ENCODE results near the gene RPS3.

Gene RPS3

DNA sequence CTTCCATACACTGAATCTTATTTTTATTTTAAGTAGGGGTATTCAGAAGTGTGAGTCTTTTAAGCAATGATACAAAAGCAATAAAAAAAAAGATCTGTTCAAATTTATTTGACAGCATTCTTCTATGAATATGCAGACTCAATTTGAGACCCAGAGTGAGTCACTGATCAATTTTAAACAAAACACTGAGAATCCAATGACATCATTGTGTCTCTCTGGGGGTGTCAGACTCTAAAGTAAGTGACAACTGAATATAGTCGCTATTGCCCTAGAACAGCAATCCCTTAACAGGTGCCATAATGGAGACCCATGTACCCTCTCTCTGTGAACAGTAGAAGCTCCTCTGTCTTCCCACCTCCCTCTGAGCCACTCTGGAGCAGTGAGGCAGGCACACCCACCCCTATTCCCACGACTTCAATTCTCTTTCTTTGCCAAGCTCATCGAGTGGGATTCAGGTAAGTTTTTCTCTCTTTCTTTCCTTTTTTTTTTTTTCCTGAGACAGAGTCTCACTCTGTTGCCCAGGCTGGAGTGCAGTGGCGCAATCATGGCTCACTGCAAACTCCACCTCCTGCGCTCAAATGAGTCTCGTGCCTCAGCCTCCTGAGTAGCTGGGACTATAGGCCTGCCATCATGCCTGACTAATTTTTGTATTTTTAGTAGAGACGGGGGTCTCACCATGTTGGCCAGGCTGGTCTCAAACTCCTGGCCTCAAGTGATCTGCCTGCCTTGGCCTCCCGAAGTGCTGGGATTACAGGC, 5.1 kb upstream of the RPS3 start:
- TF ChIP-seq, protein P1, sequence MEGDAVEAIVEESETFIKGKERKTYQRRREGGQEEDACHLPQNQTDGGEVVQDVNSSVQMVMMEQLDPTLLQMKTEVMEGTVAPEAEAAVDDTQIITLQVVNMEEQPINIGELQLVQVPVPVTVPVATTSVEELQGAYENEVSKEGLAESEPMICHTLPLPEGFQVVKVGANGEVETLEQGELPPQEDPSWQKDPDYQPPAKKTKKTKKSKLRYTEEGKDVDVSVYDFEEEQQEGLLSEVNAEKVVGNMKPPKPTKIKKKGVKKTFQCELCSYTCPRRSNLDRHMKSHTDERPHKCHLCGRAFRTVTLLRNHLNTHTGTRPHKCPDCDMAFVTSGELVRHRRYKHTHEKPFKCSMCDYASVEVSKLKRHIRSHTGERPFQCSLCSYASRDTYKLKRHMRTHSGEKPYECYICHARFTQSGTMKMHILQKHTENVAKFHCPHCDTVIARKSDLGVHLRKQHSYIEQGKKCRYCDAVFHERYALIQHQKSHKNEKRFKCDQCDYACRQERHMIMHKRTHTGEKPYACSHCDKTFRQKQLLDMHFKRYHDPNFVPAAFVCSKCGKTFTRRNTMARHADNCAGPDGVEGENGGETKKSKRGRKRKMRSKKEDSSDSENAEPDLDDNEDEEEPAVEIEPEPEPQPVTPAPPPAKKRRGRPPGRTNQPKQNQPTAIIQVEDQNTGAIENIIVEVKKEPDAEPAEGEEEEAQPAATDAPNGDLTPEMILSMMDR (IDR thresholded peaks at IDR 0.05; ENCODE audit: extremely low read depth, missing control alignments) = no peak
- no peak for DNase-seq (ENCODE audit: low spot score)

DNA sequence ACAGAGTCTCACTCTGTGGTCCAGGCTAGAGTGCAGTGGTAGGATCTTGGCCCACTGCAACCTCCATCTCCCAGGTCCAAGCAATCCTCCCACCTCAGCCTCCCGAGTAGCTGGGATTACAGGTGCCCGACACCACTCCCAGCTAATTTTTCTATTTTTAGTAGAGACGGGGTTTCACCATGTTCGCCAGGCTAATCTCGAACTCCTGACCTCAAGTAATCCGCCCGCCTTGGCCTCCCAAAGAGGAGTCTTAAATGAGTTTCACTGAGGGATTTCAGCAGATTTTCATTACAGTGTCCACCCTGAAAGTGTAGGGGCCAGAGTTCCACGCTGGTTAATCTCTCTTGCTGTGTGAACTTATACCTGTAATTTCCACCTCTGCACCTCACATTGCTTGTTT, 412 bp upstream of the RPS3 start:
- TF ChIP-seq, protein P1 (IDR thresholded peaks at IDR 0.05; ENCODE audit: extremely low read depth, missing control alignments) = no peak

DNA sequence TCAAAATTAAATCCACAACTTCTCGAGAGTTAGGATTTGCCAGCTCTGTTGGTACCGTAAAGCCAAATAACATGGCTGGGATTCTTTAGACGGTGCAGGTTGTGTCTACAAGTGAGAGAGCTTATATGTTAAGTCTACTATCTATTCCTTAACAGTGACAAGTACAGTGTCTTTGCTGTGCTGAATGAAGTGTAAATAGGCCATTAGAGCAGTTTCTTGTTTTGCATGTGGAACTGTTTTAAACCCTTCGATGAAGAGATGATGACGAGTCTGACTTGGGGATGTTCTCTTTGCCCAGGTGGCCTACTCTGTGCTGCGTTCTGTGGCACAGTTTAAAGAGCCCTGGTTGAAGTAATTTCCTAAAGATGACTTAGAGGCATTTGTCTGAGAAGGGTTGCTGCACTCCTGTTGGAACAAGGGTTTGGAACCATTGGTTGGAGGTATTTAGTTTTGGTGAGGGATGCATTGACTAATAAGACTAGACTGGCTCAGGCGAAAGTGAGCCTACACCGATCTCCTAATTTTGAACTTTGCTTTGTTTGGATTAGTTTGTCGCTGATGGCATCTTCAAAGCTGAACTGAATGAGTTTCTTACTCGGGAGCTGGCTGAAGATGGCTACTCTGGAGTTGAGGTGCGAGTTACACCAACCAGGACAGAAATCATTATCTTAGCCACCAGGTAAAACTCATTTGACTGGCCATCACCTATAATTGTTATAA, 988 bp downstream of the RPS3 start:
- TF ChIP-seq, protein P1 (IDR thresholded peaks at IDR 0.05; ENCODE audit: extremely low read depth, missing control alignments) = no peak

More for the DNA sequence above, 412 bp upstream of the RPS3 start:
- DNase-seq (ENCODE audit: low spot score) = no peak

DNA sequence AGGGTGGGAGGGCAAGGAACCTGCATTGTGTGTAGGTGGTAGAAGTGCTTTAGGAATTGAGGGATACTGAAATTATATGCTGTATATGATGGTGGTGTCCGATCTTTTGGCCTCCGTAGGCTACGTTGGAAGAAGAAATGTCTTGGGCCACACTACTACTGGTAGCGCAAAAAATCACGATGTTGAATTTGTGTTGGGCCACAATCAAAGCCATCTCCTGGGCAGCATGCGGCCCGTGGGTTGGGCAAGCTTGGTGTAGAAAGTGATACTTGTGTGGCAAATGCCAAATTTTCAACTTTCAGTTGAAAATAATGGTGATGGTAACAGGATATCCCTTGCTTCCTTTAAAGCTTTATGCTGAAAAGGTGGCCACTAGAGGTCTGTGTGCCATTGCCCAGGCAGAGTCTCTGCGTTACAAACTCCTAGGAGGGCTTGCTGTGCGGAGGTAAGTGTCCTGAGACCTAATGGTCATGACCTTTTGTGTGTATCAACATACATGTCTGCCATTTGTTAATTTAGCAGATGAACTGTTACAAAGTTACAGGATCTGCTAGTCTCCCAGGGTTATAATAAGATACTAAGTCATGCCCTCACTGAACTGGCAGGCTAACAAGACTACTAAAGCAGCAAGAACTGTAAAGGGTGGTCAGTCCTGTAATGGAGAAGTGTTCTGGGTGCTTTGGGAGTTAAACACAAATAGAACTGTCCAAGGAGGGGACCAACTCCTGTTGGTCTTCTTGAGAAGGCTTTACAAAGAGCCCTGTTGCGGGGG, 2.9 kb downstream of the RPS3 start:
- TF ChIP-seq, protein P1 (IDR thresholded peaks at IDR 0.05; ENCODE audit: extremely low read depth, missing control alignments) = no peak
- no peak for DNase-seq (ENCODE audit: low spot score)

More for the DNA sequence above, 988 bp downstream of the RPS3 start:
- DNase-seq (ENCODE audit: low spot score) = no peak

DNA sequence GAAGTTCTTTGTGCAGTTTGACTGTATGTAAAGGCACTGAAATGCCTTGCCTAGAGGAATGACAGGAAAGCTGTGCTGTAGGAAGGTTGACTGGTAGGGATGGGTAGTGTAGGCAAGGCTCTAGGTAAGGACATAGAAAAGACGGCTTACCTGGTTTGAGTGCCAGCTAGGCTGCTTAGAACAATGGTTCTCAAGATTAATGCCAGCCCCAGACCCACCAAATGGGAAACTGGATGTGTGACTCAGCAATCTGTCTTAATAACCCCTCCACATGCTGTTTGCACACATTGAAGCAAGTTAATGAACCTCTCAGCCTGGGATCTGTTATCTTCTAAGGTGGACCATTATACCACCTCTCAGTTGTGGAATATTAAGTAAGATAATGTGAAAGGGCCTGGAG, 3.7 kb downstream of the RPS3 start:
- TF ChIP-seq, protein P1 (IDR thresholded peaks at IDR 0.05; ENCODE audit: extremely low read depth, missing control alignments) = no peak
- DNase-seq (ENCODE audit: low spot score) = no peak

DNA sequence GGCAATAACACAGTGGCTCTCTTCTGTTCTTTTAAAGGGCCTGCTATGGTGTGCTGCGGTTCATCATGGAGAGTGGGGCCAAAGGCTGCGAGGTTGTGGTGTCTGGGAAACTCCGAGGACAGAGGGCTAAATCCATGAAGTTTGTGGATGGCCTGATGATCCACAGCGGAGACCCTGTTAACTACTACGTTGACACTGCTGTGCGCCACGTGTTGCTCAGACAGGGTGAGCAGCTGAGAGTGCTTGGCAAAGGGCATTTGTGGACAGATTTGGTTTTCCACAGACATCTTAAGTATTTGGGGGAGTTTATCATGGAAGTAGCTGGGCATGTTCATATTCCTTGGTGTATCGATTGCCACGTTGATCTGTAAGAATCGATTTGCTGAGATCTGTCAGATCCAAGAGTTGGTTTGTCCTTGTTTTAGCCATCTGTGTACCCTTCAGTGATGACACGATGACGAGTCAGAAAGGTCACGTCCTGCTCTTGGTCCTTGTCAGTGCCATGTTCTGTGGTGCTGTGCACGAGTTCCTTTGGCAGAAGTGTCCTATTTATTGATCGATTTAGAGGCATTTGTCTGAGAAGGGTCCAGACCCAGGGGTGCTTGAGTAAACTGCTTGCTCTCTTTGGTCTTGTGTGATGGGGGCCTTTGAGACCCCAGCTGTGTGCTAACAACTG, 4.8 kb downstream of the RPS3 start:
- DNase-seq (ENCODE audit: low spot score) = no peak
- TF ChIP-seq, protein P1 (IDR thresholded peaks at IDR 0.05; ENCODE audit: extremely low read depth, missing control alignments) = no peak
